HG02798 (cell line): ENCODE results near the gene ATG16L1.

Experiments used
- ATAC-seq: cut with Tn5 transposase; IDR thresholded peaks from one replicate; pipeline ENCODE4 v1.9.1; 2021; ENCODE audit warnings: mild to moderate bottlenecking; ENCODE audit not compliant: unreplicated experiment, poor library complexity

Gene ATG16L1

GRCh38 chr2:233285921-233286320 is 34.4 kb downstream of the ATG16L1 start:
- ATAC-seq = no peak

DNA sequence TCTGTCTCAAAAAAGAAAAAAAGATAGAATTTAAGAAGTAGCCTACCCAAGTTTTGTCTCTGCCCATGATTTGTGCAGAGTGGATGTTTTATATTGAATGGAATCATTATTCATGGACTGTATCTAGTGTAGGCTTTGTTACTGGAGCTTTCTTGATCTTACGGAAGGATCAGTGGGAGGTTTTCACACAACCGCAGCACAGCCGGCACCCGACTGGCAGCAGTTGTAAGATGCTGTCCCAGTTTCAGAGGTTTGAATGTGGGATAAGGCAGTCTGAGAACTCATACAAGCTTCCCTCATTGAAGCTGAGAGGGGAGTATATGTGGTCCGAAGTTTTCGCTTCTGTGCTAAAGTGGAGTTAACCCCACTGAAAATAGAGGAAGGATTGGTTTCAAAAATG is 36.4 kb downstream of the ATG16L1 start:
- no peak for ATAC-seq

DNA sequence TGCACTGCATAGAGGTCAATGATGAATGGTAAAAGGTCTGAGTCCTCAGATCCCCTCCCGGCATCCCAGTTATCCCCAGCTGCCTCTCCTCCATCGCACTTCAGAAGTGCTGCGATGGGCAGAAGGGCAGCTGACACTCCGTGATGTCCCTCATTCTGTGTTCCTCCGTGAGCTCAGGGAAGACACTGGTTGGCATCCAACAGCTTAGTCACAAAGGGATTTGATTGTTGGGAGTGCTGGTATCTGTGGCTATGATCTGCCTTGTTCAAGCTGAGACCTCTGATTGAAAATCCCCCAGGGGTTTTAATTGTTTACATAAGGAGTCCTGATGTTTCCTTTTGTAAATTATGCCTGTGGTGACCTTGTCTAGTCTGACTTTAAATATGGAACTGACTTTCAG is 37.2 kb downstream of the ATG16L1 start:
- no peak for ATAC-seq

GRCh38 chr2:233289648-233290047 is 38.2 kb downstream of the ATG16L1 start:
- no peak for ATAC-seq

GRCh38 chr2:233290051-233290845 is 38.8 kb downstream of the ATG16L1 start:
- no peak for ATAC-seq

GRCh38 chr2:233295891-233296290 is 44.4 kb downstream of the ATG16L1 start:
- no peak for ATAC-seq

GRCh38 chr2:233297076-233297475 is 45.6 kb downstream of the ATG16L1 start:
- ATAC-seq = no peak

DNA sequence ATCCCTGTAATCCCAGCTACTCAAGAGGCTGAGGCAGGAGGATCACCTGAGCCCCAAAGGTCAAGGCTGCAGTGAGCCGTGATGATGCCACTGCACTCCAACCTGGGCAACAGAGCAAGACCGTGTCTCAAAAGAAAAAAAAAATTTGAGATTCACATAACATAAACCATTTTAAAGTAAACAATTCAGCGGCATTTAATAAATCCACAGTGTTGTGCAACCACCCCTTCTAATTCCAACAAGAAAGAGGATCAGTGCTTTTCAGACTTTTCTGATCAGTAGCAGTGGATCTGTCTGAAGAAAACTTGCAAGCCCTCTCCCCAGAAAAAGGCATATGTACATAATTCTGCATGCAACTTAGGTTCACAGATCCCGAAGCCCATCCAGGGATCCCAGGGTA is 48.9 kb downstream of the ATG16L1 start:
- no peak for ATAC-seq

GRCh38 chr2:233301248-233301647 is 49.8 kb downstream of the ATG16L1 start:
- ATAC-seq = no peak

GRCh38 chr2:233301811-233302210 is 50.3 kb downstream of the ATG16L1 start:
- ATAC-seq = no peak

- no peak for ATAC-seq
These were observed 51.8 kb downstream of the ATG16L1 start for GRCh38 chr2:233303252-233303651.

- no peak for ATAC-seq
These were observed 56.1 kb downstream of the ATG16L1 start, which contains the start of gene SAG for GRCh38 chr2:233307565-233307964. SAG (plus strand) TSS chr2:233307816; CDS start chr2:233309190, 1,374 bp downstream.

DNA sequence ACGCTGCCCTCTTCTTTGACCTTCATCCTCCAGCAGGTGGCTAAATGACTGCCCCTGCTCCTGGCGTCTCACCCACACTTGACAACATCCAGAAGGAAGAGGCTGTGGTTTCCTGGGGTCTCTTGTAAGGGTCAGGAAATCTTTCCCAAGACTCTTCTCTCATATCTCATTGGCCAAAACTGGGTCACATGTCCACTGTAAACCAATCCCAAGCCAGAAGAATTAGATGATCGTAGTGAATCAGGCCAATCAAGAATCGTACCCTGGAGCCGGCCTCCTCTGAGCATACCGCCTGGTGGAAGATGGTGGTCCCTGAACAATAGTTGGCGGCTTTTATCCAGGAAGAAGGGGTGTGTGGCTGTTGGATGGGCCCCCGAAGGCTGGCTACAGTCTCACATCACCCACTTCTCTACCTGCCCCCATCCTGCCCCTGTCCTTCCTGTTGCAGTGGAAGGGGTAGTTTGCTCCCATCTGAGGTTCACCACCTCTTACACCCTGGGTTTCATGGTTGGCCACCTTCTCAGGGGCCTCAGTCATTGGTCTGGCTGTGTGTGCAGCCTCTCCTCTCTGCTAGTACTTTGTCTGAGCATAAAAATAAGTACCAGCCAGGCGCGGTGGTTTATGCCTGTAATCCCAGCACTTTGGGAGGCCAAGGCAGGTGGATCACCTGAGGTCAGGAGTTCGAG is 59.9 kb downstream of the ATG16L1 start:
- no peak for ATAC-seq

DNA sequence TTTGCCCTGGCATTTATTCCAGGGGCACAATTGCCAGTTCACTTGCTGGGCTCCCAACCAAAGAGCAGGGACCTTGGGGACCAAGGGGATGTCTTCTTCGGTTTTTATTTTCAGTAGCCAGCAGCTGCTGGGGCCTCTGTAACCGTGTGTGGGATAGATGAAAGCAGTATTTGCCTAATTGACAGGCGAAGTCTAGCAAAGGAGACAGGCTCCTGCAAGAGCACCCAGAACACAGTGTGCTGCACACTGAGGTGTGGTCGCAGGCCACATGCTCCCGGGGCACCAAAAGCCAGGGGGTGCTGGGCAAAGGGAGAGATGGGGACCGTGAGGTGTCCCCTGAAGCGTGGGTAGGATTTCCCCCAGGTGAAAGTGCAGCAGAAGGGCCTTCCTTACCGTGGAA is 61.4 kb downstream of the ATG16L1 start:
- ATAC-seq = peak; percentile 60

DNA sequence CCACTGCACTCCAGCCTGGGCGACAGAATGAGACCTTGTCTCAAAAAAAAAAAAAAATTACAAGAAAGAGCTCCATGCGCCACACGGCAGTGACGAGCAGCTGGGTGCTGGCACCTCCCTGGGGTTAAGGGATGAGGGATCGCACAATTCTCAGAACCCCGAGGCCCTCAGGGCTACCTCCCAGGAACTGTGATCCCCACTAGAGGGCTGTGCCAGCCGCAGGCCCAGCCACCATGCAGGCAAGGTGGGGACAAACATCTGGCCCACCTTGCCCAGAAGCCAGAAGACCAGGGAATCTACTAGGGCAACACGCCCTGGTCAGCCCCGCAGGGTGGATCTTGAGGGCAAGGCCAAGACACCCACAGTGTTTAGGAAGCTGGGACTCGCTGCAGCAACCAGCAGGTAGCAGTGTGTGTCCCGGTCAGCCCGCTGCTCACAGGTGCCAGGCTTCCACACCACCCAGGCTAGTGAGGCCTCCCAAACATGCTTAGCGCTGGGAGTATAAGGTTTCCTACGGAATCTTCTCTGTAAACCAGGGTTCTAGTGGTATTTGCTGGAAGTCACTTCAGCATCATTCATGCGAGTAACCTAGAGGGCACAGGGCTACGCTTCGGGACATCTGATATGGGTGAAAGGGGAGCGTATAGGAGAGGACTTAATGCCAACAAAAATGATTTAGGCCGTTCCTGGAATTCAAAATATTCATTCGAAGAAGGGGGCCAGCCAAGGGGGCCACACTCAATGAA is 62.9 kb downstream of the ATG16L1 start:
- ATAC-seq = no peak

DNA sequence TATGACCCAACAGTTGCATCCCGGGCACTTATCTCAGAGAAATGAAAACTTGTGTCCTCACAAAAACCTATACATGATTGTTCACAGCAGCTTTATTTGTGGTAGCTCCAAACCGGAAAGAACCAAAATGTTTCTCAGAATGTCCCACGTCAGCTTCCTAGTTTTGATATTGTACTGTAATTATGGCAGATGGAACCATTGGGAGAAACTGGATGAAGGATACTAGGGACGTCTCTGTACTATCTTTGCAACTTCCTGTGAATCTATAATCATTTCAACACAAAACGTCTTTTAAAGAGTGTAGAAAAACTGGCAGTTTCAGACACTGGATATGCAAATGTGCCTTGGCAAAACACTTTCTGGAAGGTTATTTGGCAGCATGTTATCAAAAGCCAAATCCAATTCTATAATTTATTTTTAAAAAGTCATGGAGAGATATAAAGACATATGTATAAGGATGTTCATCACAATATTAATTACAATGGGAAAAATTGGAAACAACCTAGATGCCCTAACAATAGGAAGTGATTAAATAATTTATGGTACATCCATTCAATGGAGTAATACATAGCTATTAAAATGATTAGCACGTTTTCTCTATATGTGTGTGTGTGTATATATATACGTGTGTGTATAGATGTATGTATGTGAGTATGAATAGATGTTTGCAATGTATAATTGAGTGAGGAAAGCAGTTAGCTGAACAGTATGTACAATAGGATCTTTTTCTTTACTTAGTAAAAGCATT is 65.9 kb downstream of the ATG16L1 start:
- ATAC-seq = no peak

GRCh38 chr2:233319256-233319655 is 67.8 kb downstream of the ATG16L1 start:
- ATAC-seq = no peak

DNA sequence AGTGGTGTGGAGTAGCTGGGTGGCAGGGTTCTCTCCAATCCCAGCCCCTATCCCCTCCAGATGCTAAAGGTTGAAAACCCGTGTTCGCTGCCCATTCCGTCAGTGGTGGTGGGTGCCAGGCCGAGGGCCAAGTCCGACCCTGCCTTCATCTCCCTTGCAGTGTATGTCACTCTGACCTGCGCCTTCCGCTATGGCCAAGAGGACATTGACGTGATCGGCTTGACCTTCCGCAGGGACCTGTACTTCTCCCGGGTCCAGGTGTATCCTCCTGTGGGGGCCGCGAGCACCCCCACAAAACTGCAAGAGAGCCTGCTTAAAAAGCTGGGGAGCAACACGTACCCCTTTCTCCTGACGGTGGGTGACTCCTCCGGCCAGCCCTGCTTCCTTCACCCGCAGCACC is 69.0 kb downstream of the ATG16L1 start:
- ATAC-seq = no peak

DNA sequence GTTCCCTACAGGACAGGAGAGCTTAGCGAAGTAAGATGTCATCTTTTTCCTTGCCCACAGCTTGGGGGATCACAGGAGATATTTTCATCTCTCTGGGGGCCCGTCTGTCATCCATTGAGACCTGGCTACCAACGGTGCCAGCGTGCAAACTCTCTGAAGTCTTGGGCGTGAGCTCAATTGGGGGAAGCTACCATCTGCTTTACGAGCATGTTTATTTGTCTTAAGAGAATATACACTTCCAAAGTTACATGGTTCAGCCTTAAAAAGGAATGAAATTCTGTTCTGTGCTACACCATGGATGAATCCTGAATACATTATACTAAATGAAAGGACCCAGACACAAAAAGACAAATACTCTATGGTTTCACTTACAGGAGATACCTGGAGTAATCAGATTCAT is 69.7 kb downstream of the ATG16L1 start:
- ATAC-seq = no peak

- no peak for ATAC-seq
These were observed 72.4 kb downstream of the ATG16L1 start for GRCh38 chr2:233323851-233324250.
